ENCODE results near the gene SIRT7. TPM values are rescaled to one million over a fixed set of nuclear protein-coding genes. Genes with fewer than 3 reads are reported as not detected.

SIRT7 gene
- total RNA-seq, 4 donors from 2014 or later: 32.0 to 44.6 (median 38.0) TPM

- H3K4me3 ChIP-seq (ENCODE audit: low read depth, poor library complexity, severe bottlenecking): no peak overlapping the region
- DNase-seq (ENCODE audit: low spot score in 2 of 2): peak in 1 of 2 donors; percentile 12
- 3 to 5% methylated on average over 4 to 79 of the region's 112 CpGs for WGBS, 2 donors
- intact Hi-C loops (cut with DNase I; ENCODE audit: low total_unique reads): no loop called here
- no peak for TF ChIP-seq POLR2A (IDR thresholded peaks at IDR 0.05)
- no peak for TF ChIP-seq CTCF (IDR thresholded peaks at IDR 0.05)
These were observed 41.6 kb upstream of the SIRT7 start for GRCh38 chr17:81959362-81960129.

GRCh38 chr17:81958633-81959342, 40.8 kb upstream of the SIRT7 start:
- WGBS, 2 donors: 56 to 66% methylated on average over 13 to 15 of the region's 15 CpGs
- no peak for DNase-seq (ENCODE audit: low spot score in 2 of 2)
- H3K4me3 ChIP-seq (ENCODE audit: low read depth, poor library complexity, severe bottlenecking): no peak overlapping the region
- no peak for TF ChIP-seq POLR2A (IDR thresholded peaks at IDR 0.05)
- no peak for TF ChIP-seq CTCF (IDR thresholded peaks at IDR 0.05)
- intact Hi-C loops (cut with DNase I; ENCODE audit: low total_unique reads): no loop called here

- DNase-seq (ENCODE audit: low spot score in 2 of 2): no peak
- WGBS, 2 donors: 84 to 86% methylated on average over 18 of the region's 19 CpGs
- no peak overlapping the region for H3K4me3 ChIP-seq (ENCODE audit: low read depth, poor library complexity, severe bottlenecking)
- intact Hi-C loops (cut with DNase I; ENCODE audit: low total_unique reads): no loop called here
- TF ChIP-seq CTCF (IDR thresholded peaks at IDR 0.05) (no peak), POLR2A (IDR thresholded peaks at IDR 0.05) (no peak)
These were observed 39.9 kb upstream of the SIRT7 start for GRCh38 chr17:81957691-81958432.

- no peak overlapping the region for H3K4me3 ChIP-seq (ENCODE audit: low read depth, poor library complexity, severe bottlenecking)
- WGBS, 2 donors: 84 to 85% methylated on average over 40 to 43 of the region's 45 CpGs
- DNase-seq (ENCODE audit: low spot score in 2 of 2): no peak
- intact Hi-C loops (cut with DNase I; ENCODE audit: low total_unique reads): no loop called here
- TF ChIP-seq CTCF (IDR thresholded peaks at IDR 0.05) (no peak), POLR2A (IDR thresholded peaks at IDR 0.05) (no peak)
These were observed 38.9 kb upstream of the SIRT7 start for GRCh38 chr17:81956607-81957589.

All from lower leg skin (tissue), 4 donors.